ENCODE measurements around the gene F5.

Gene F5

GRCh38 chr1:169530448-169530847 lies 55.8 kb downstream of the F5 start:
- TF ChIP-seq FOXM1 (IDR thresholded peaks at IDR 0.05; ENCODE audit: borderline replicate concordance, low read depth) (no peak), EGR1 (IDR thresholded peaks at IDR 0.05) (no peak), REST (IDR thresholded peaks at IDR 0.05; ENCODE audit: low read depth) (no peak)

- peak; percentile 73 for TF ChIP-seq EP300 (IDR thresholded peaks at IDR 0.05; ENCODE audit: borderline replicate concordance)
- TF ChIP-seq USF1 (IDR thresholded peaks at IDR 0.05), result peak; percentile 52
- no peak for TF ChIP-seq REST (IDR thresholded peaks at IDR 0.05; ENCODE audit: low read depth)
- peak; percentile 96 for TF ChIP-seq TEAD4 (IDR thresholded peaks at IDR 0.05)
- TF ChIP-seq TAF1 (IDR thresholded peaks at IDR 0.05; ENCODE audit: low read depth), result peak; percentile 35; the same call in 1 of the 2 replicates
- TF ChIP-seq CREB1 (IDR thresholded peaks at IDR 0.05; ENCODE audit: low read depth), result no peak
- peak; percentile 66; the same call in 1 of the 2 replicates for TF ChIP-seq FOXM1 (IDR thresholded peaks at IDR 0.05; ENCODE audit: borderline replicate concordance, low read depth)
- TF ChIP-seq CEBPB (IDR thresholded peaks at IDR 0.05), result peak; percentile 79
- TF ChIP-seq NFIC (IDR thresholded peaks at IDR 0.05), result peak; percentile 78
- TF ChIP-seq RAD21 (IDR thresholded peaks at IDR 0.05; ENCODE audit: low read depth), result no peak
- no peak for TF ChIP-seq EGR1 (IDR thresholded peaks at IDR 0.05)
- peak; percentile 78 for TF ChIP-seq TCF12 (IDR thresholded peaks at IDR 0.05; ENCODE audit: low read depth)
- 0 out of 2 replicates have a peak, but pooled peaks have one; percentile 39 for TF ChIP-seq YY1 (IDR thresholded peaks at IDR 0.05; ENCODE audit: low read depth)
- TF ChIP-seq ZBTB7A (IDR thresholded peaks at IDR 0.05; ENCODE audit: low read depth), result no peak
- peak; percentile 25; the same call in 1 of the 2 replicates for TF ChIP-seq MAX (IDR thresholded peaks at IDR 0.05)
These were observed 57.1 kb downstream of the F5 start for GRCh38 chr1:169529068-169529642.

- TF ChIP-seq NFIC (IDR thresholded peaks at IDR 0.05), result no peak
- TF ChIP-seq CEBPB (IDR thresholded peaks at IDR 0.05), result no peak
- TF ChIP-seq YY1 (IDR thresholded peaks at IDR 0.05; ENCODE audit: low read depth), result no peak
- no peak for TF ChIP-seq CREB1 (IDR thresholded peaks at IDR 0.05; ENCODE audit: low read depth)
- no peak for TF ChIP-seq USF1 (IDR thresholded peaks at IDR 0.05)
These were observed 57.8 kb downstream of the F5 start for GRCh38 chr1:169528215-169529067.

GRCh38 chr1:169527451-169528214 lies 58.6 kb downstream of the F5 start:
- TF ChIP-seq NFIC (IDR thresholded peaks at IDR 0.05) (no peak), ZBTB7A (IDR thresholded peaks at IDR 0.05; ENCODE audit: low read depth) (no peak), EGR1 (IDR thresholded peaks at IDR 0.05) (no peak), TAF1 (IDR thresholded peaks at IDR 0.05; ENCODE audit: low read depth) (no peak), RAD21 (IDR thresholded peaks at IDR 0.05; ENCODE audit: low read depth) (no peak), EP300 (IDR thresholded peaks at IDR 0.05; ENCODE audit: borderline replicate concordance) (no peak), CREB1 (IDR thresholded peaks at IDR 0.05; ENCODE audit: low read depth) (no peak), TEAD4 (IDR thresholded peaks at IDR 0.05) (no peak), USF1 (IDR thresholded peaks at IDR 0.05) (no peak), TCF12 (IDR thresholded peaks at IDR 0.05; ENCODE audit: low read depth) (no peak), CEBPB (IDR thresholded peaks at IDR 0.05) (no peak), MAX (IDR thresholded peaks at IDR 0.05) (no peak), REST (IDR thresholded peaks at IDR 0.05; ENCODE audit: low read depth) (no peak), YY1 (IDR thresholded peaks at IDR 0.05; ENCODE audit: low read depth) (no peak), FOXM1 (IDR thresholded peaks at IDR 0.05; ENCODE audit: borderline replicate concordance, low read depth) (no peak)

Measured in Ishikawa (cell line).